Fibroblast of lung (primary cell): ENCODE measurements around the gene ZFAND2B. TPM values are rescaled to one million over a fixed set of nuclear protein-coding genes. Genes with fewer than 3 reads are reported as not detected.

Source experiments
- DNase-seq, 2 donors: peaks; one replicate each; pipeline versions ENCODE4 v3.0.0 to v3.0.0-alpha.2; 2010; ENCODE audit warnings: low read depth in 2 of 2
- H2AFZ ChIP-seq: 2 replicates; pipeline ENCODE4 v1.5.1; 2012; ENCODE audit warnings: low read length, control low read depth, inconsistent platforms
- H3K27ac ChIP-seq: 2 replicates; pipeline ENCODE4 v1.5.1; 2011; ENCODE audit warnings: low read length, control low read depth; ENCODE audit not compliant: insufficient read depth
- H3K27me3 ChIP-seq: 2 replicates; pipeline ENCODE4 v1.5.1; 2011; ENCODE audit warnings: mild to moderate bottlenecking, low read length; ENCODE audit not compliant: control insufficient read depth, insufficient read depth
- H3K36me3 ChIP-seq: 2 replicates; pipeline ENCODE4 v1.5.1; 2011; ENCODE audit warnings: low read length; ENCODE audit not compliant: control insufficient read depth, insufficient read depth
- H3K4me1 ChIP-seq: 2 replicates; pipeline ENCODE4 v1.5.1; 2011; ENCODE audit warnings: low read length; ENCODE audit not compliant: control insufficient read depth, insufficient read depth; ENCODE audit errors: extremely low read depth
- H3K4me2 ChIP-seq: 2 replicates; pipeline ENCODE4 v1.5.1; 2011; ENCODE audit warnings: low read length, control low read depth; ENCODE audit not compliant: insufficient read depth; ENCODE audit errors: extremely low read depth
- H3K4me3 ChIP-seq, 4 experiments: fragments of 200-600 bp in 1 of 4; sonication (generic) in 1 of 4; replicated peaks in 1 of 4; 2 replicates each; pipeline ENCODE4 v1.5.1; 2011 to 2016; ENCODE audit warnings: low read length in 4 of 4, low read depth in 3 of 4, mild to moderate bottlenecking in 3 of 4, control low read depth in 2 of 4, inconsistent platforms in 1 of 4, mixed read lengths in 1 of 4; ENCODE audit not compliant: insufficient read depth in 1 of 4; ENCODE audit errors: control extremely low read depth in 1 of 4
- H3K79me2 ChIP-seq: 2 replicates; pipeline ENCODE4 v1.5.1; 2012; ENCODE audit warnings: mild to moderate bottlenecking, low read length, inconsistent platforms; ENCODE audit not compliant: control insufficient read depth, insufficient read depth
- H3K9ac ChIP-seq: 2 replicates; pipeline ENCODE4 v1.5.1; 2011; ENCODE audit warnings: mild to moderate bottlenecking, low read length, control low read depth; ENCODE audit not compliant: insufficient read depth
- H3K9me3 ChIP-seq: 2 replicates; pipeline ENCODE4 v1.5.1; 2012; ENCODE audit warnings: low read depth, low read length; ENCODE audit not compliant: control insufficient read depth, insufficient read depth
- H4K20me1 ChIP-seq: 2 replicates; pipeline ENCODE4 v1.5.1; 2011; ENCODE audit warnings: low read length; ENCODE audit not compliant: control insufficient read depth, insufficient read depth; ENCODE audit errors: extremely low read depth
- EZH2 ChIP-seq: IDR thresholded peaks from 2 replicates; pipeline ENCODE4 v1.5.1; 2012; ENCODE audit warnings: low read length, control low read depth, mild to moderate bottlenecking; ENCODE audit errors: missing control alignments
- polyA plus RNA-seq, 2 donors: library from polyadenylated mRNA; depleted of rRNA in 1 of 2; stranded (reverse) in 1 of 2; unstranded in 1 of 2; fragments of >200 nt; gene quantifications; 2 replicates each; pipeline ENCODE4 v1.2.1, GENCODE V29; 2011 to 2012; ENCODE audit warnings: missing spikeins in 1 of 2
- total RNA-seq: library from RNA; depleted of rRNA; stranded (reverse); fragments of >200 nt; gene quantifications from 2 replicates; pipeline ENCODE4 v1.2.1, GENCODE V29; 2014
- TF ChIP-seq, protein P1 (sequence below), 2 donors: IDR thresholded peaks in 1 of 2; conservative IDR thresholded peaks in 1 of 2; 1 replicate in 1 of 2; 2 replicates in 1 of 2; pipeline ENCODE4 v1.5.1; 2011 to 2012; ENCODE audit warnings: low read length in 2 of 2, control low read depth in 1 of 2, inconsistent platforms in 1 of 2, low read depth in 1 of 2, mild to moderate bottlenecking in 1 of 2

The ZFAND2B gene
- total and polyA plus RNA-seq, 2 donors (not counting 1 experiment from before 2014, with no cell fraction given): 26.8 to 40.0 TPM

GRCh38 chr2:219225350-219225749 lies 18.8 kb downstream of the ZFAND2B start:
- peaks cover under 1% of the 10 kb centered on the region for H3K4me1 ChIP-seq
- no peak overlapping the region for H3K4me2 ChIP-seq
- H3K79me2 ChIP-seq: peaks cover 15% of the 10 kb centered on the region
- H3K36me3 ChIP-seq: peaks cover 17% of the 10 kb centered on the region
- no peak for DNase-seq
- H3K9ac ChIP-seq: no peak overlapping the region
- no peaks in the 10 kb centered on the region for H3K27me3 ChIP-seq
- no peaks in the 10 kb centered on the region for H3K9me3 ChIP-seq
- H3K27ac ChIP-seq: no peak overlapping the region
- H3K4me3 ChIP-seq: no peak overlapping the region
- no peaks in the 10 kb centered on the region for H4K20me1 ChIP-seq
- no peak overlapping the region for H2AFZ ChIP-seq
- TF ChIP-seq EZH2: no peak
- TF ChIP-seq, protein P1, sequence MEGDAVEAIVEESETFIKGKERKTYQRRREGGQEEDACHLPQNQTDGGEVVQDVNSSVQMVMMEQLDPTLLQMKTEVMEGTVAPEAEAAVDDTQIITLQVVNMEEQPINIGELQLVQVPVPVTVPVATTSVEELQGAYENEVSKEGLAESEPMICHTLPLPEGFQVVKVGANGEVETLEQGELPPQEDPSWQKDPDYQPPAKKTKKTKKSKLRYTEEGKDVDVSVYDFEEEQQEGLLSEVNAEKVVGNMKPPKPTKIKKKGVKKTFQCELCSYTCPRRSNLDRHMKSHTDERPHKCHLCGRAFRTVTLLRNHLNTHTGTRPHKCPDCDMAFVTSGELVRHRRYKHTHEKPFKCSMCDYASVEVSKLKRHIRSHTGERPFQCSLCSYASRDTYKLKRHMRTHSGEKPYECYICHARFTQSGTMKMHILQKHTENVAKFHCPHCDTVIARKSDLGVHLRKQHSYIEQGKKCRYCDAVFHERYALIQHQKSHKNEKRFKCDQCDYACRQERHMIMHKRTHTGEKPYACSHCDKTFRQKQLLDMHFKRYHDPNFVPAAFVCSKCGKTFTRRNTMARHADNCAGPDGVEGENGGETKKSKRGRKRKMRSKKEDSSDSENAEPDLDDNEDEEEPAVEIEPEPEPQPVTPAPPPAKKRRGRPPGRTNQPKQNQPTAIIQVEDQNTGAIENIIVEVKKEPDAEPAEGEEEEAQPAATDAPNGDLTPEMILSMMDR (conservative IDR thresholded peaks at IDR 0.05 in 1 of 2, IDR thresholded peaks at IDR 0.05 in 1 of 2; ENCODE audit: low read depth in 1 of 2, low read length in 2 of 2): no peak

GRCh38 chr2:219228041-219228910 lies 21.7 kb downstream of the ZFAND2B start:
- Histone ChIP-seq H3K4me1 (peaks cover 2% of the 10 kb centered on the region), H3K27ac (peak overlapping the region; percentile 81), H2AFZ (no peak overlapping the region), H3K4me3 (peak overlapping the region; percentile 59 to 89 (median 72)), H4K20me1 (no peaks in the 10 kb centered on the region), H3K9ac (no peak overlapping the region), H3K27me3 (no peaks in the 10 kb centered on the region), H3K9me3 (no peaks in the 10 kb centered on the region), H3K36me3 (peaks cover 18% of the 10 kb centered on the region), H3K4me2 (peak overlapping the region; percentile 97), H3K79me2 (peaks cover 16% of the 10 kb centered on the region)
- no peak for DNase-seq
- TF ChIP-seq, protein P1 (conservative IDR thresholded peaks at IDR 0.05 in 1 of 2, IDR thresholded peaks at IDR 0.05 in 1 of 2; ENCODE audit: low read depth in 1 of 2, low read length in 2 of 2): no peak
- no peak for TF ChIP-seq EZH2

GRCh38 chr2:219228911-219229304 lies 22.3 kb downstream of the ZFAND2B start:
- Histone ChIP-seq H3K4me2 (peak overlapping the region; percentile 97), H3K9ac (peak overlapping the region; percentile 91), H3K27me3 (no peaks in the 10 kb centered on the region), H3K36me3 (peaks cover 15% of the 10 kb centered on the region), H4K20me1 (no peaks in the 10 kb centered on the region), H3K4me1 (peaks cover 2% of the 10 kb centered on the region), H3K9me3 (no peaks in the 10 kb centered on the region), H3K27ac (peak overlapping the region; percentile 81), H3K4me3 (peak overlapping the region; percentile 59 to 89 (median 72)), H2AFZ (peak overlapping the region; percentile 40), H3K79me2 (peaks cover 16% of the 10 kb centered on the region)
- no peak for DNase-seq
- TF ChIP-seq EZH2: no peak
- TF ChIP-seq, protein P1 (conservative IDR thresholded peaks at IDR 0.05 in 1 of 2, IDR thresholded peaks at IDR 0.05 in 1 of 2; ENCODE audit: low read depth in 1 of 2, low read length in 2 of 2): no peak
